ENCODE results near the gene CEP85L. TPM values are rescaled to one million over a fixed set of nuclear protein-coding genes. Genes with fewer than 3 reads are reported as not detected.

The CEP85L gene
- total and polyA plus RNA-seq, 5 experiments from 2014 or later, result 31.1 to 73.6 (median 50.0) TPM

DNA sequence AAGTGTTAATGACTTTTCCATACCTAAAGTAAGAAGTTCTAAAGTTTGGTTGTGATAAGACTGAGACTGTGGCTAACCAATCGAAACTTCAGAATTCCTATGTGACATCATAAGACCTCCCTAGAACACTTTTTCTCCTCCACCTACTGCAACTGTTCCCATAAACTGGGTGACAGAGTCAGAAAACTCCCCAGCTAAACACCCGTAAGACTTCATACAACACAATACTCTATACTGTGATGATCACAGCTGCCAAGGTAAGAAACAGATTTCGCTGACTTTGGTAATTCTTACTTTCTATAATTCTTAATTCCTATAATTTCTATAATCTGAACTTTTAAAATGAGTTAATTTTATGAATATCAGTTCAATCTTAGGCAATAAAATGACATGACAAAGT, 103.3 kb downstream of the CEP85L start, which contains the start of gene PLN:
Gene PLN, plus strand, starts transcription at position 161 of the 400 bp plus-strand sequence. CDS start 10,626 bp downstream, outside the sequence.
- H3K27ac Mint-ChIP-seq, result peak within 1 kb of the TSS in 3 of 10 donors; percentile 13 to 39 (median 19)
- DNase-seq, result no peak
- peaks cover 4 to 9% (median 6%) of the 10 kb centered on the region in 3 donors for H3K36me3 Mint-ChIP-seq
- no peaks in the 10 kb centered on the region for H3K9me3 Mint-ChIP-seq
- POLR2A ChIA-PET, result no interaction called here
- peak within 1 kb of the TSS in 1 of 10 donors; percentile 36 for H3K4me3 Mint-ChIP-seq
- ATAC-seq, result no peak
- H3K27me3 Mint-ChIP-seq, result no peaks in the 10 kb centered on the region
- peaks cover 23 to 63% (median 53%) of the 10 kb centered on the region in 4 donors for H3K4me1 Mint-ChIP-seq

DNA sequence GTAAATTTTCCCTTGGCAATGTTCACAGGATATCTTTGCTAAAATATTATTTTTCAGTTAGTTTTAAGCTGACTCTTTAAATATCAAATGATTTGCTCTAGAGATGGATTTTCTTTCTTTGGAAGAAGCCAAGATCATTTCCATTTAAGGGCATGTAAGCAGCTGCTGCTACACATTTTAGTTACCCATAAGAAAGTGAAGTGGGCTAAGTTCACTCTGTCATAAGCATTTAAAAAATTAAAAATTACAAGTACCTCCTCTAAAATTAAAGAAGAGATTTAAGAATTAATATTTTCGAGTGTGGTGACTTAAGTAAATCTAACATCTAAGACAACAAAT, 104.5 kb downstream of the CEP85L start:
- Mint-ChIP-seq H3K36me3 (peaks cover 4 to 11% (median 8%) of the 10 kb centered on the region in 3 donors), H3K27ac (no peak overlapping the region), H3K9me3 (no peaks in the 10 kb centered on the region), H3K4me3 (no peak overlapping the region), H3K4me1 (peaks cover 26 to 59% (median 57%) of the 10 kb centered on the region in 4 donors), H3K27me3 (no peaks in the 10 kb centered on the region)
- DNase-seq (no peak), ATAC-seq (no peak)
- POLR2A ChIA-PET, result interaction anchor here (0.6 kb wide), 1 partner anchor 11 kb away, joined by 5 read pairs; no protein-coding TSS in a partner anchor

DNA sequence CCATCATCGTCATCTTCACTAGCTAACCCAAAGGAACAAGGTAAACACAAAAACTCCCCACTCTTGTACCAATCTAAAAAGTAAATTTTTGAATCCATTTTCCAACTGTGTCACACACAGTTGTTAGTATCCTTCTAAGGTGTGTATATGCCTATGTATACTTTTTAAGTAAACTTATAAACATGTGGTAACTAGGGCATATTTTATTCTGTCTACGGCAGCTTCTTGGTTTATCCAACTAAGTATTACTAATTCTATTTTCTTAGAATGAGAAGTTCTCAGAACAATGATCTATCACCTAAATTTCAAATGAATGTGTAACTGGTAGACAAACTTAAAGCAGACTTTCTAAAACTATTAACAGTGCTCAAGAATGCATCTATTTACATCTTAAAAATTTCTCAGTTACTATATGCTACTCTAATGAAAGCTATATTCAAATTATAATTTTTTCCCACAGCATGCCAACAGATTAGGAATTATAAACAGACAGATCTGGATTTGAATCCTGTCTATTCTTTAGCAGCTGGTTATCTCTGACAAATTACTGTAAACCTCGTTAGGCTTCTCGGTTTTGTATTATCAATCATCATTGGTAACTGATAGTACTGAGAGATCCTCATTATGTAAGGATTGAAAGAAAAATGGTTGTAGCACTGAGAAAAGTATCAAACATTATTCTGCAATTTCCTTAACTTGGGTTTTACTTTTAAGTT, 105.1 kb downstream of the CEP85L start:
- ATAC-seq (no peak), DNase-seq (no peak)
- H3K36me3 Mint-ChIP-seq, result peaks cover 4 to 11% (median 8%) of the 10 kb centered on the region in 3 donors
- H3K4me1 Mint-ChIP-seq, result peaks cover 26 to 65% (median 58%) of the 10 kb centered on the region in 4 donors
- no peaks in the 10 kb centered on the region for H3K9me3 Mint-ChIP-seq
- no peaks in the 10 kb centered on the region for H3K27me3 Mint-ChIP-seq
- H3K27ac Mint-ChIP-seq, result peak overlapping the region in 1 of 10 donors; percentile 46
- H3K4me3 Mint-ChIP-seq, result no peak overlapping the region
- POLR2A ChIA-PET, result interaction anchor here (0.6 kb wide), 1 partner anchor 11 kb away, joined by 5 read pairs; no protein-coding TSS in a partner anchor

GRCh38 chr6:118544105-118544504, 107.3 kb downstream of the CEP85L start:
- peak overlapping the region in 1 of 10 donors; percentile 24 for H3K27ac Mint-ChIP-seq
- H3K4me3 Mint-ChIP-seq, result peak overlapping the region in 2 of 10 donors; percentile 4 to 5
- ATAC-seq (no peak), DNase-seq (no peak)
- peaks cover 23 to 59% (median 48%) of the 10 kb centered on the region in 4 donors for H3K4me1 Mint-ChIP-seq
- H3K27me3 Mint-ChIP-seq, result no peaks in the 10 kb centered on the region
- POLR2A ChIA-PET, result no interaction called here
- H3K9me3 Mint-ChIP-seq, result no peaks in the 10 kb centered on the region
- peaks cover 4 to 13% (median 9%) of the 10 kb centered on the region in 3 donors for H3K36me3 Mint-ChIP-seq

DNA sequence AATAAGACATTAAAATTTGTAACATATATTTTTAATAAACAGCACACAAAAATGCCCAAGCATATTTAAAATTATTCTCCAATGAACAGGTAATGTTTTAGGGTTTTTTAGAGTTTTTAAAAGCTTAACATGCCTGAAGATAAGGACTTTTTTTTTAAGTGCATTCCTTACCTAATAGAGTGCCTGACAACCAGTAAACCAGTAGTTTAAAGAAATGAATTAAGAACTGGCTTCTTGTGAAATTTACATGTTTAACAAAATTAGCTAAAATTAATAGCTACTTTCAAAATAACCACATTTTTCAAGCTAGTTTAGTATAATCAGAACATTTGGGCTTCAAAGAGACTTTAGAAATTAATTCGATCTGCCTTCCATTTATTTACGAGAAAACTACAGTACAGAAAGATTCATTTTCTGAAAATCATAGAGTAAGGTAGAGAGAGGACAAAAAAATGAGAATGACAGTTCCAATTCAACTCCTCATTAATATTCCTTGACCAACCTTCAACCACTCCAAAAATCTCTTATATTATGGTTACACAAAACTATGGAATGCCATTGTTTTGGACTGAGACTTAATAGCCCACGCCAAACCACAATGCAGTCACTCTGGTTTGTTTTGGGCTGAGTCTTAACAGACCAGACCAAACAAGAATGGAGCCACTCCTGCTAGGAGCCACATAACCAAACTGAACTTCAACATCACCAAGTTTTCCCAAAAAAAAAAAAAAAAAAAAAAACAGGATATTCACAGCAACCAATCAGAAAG, 109.0 kb downstream of the CEP85L start:
- ATAC-seq (no peak), DNase-seq (no peak)
- no peaks in the 10 kb centered on the region for H3K9me3 Mint-ChIP-seq
- peaks cover 4 to 13% (median 9%) of the 10 kb centered on the region in 3 donors for H3K36me3 Mint-ChIP-seq
- peak overlapping the region in 1 of 10 donors; percentile 28 for H3K4me3 Mint-ChIP-seq
- POLR2A ChIA-PET, result interaction anchor here (0.6 to 1.4 kb wide), 2 partner anchors 23 to 229 kb away, joined by 3 to 6 read pairs; no protein-coding TSS in a partner anchor
- peak overlapping the region in 1 of 10 donors; percentile 29 for H3K27ac Mint-ChIP-seq
- H3K4me1 Mint-ChIP-seq, result peaks cover 22 to 53% (median 45%) of the 10 kb centered on the region in 4 donors
- no peaks in the 10 kb centered on the region for H3K27me3 Mint-ChIP-seq

DNA sequence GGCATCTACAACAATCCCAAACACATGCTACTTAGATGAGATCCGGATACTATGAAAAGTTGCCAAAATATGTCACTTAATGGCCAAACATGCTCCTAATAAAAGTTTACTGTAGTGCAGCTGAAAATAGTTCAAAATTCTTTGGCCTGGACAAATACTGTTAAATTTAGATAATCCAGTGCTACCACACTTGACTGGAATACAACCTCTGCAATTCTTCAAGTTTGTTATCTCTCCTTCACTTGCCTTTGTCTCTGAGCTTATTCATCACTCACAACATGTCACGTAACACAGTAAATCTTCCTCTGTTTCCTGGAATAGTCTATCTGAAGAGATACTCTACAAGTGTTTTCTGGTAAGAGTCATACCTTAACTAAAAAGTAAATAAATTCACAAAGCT, 113.8 kb downstream of the CEP85L start:
- H3K4me1 Mint-ChIP-seq, result peaks cover 5 to 43% (median 32%) of the 10 kb centered on the region in 4 donors
- no peaks in the 10 kb centered on the region for H3K27me3 Mint-ChIP-seq
- H3K9me3 Mint-ChIP-seq, result peaks cover 0 to 2% (median 0%) of the 10 kb centered on the region in 9 donors
- DNase-seq, result no peak
- POLR2A ChIA-PET, result no interaction called here
- no peak overlapping the region for H3K4me3 Mint-ChIP-seq
- H3K36me3 Mint-ChIP-seq, result peaks cover 0 to 20% (median 16%) of the 10 kb centered on the region in 3 donors
- H3K27ac Mint-ChIP-seq, result peak overlapping the region in 2 of 10 donors; percentile 7 to 27
- no peak for ATAC-seq

DNA sequence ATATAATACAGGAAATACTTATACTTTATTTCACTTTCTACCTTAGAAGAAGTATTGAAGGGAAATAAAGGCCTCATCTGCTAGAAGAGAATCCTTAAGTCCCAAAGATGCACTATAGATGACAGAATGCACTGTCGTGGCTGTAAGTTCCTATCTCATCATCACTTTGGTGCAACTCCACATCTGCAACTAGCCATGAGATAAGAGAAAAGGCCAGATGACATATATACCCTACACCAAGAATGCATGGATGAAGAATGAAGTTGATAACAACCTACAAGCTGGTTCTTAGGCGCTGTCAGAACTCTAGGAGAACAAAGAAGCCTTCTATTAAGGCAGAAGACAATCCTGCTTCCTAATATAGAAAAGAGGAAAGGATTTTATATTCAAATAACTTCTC, 114.9 kb downstream of the CEP85L start:
- Mint-ChIP-seq H3K36me3 (peaks cover 0 to 28% (median 21%) of the 10 kb centered on the region in 3 donors), H3K27me3 (no peaks in the 10 kb centered on the region), H3K9me3 (peaks cover 0 to 2% (median 0%) of the 10 kb centered on the region in 9 donors), H3K27ac (peak overlapping the region in 1 of 10 donors; percentile 38), H3K4me3 (no peak overlapping the region), H3K4me1 (peaks cover 5 to 42% (median 32%) of the 10 kb centered on the region in 4 donors)
- POLR2A ChIA-PET, result no interaction called here
- ATAC-seq, result no peak
- no peak for DNase-seq

- H3K27me3 Mint-ChIP-seq, result no peaks in the 10 kb centered on the region
- ATAC-seq, result no peak
- peaks cover 10 to 47% (median 40%) of the 10 kb centered on the region in 4 donors for H3K4me1 Mint-ChIP-seq
- no peak overlapping the region for H3K27ac Mint-ChIP-seq
- peaks cover 0 to 31% (median 27%) of the 10 kb centered on the region in 3 donors for H3K36me3 Mint-ChIP-seq
- H3K4me3 Mint-ChIP-seq, result no peak overlapping the region
- DNase-seq, result no peak
- H3K9me3 Mint-ChIP-seq, result peaks cover 0 to 8% (median 0%) of the 10 kb centered on the region in 9 donors
- POLR2A ChIA-PET, result no interaction called here
Observed at GRCh38 chr6:118535176-118535844, 116.1 kb downstream of the CEP85L start.

GRCh38 chr6:118530942-118531341, 120.4 kb downstream of the CEP85L start:
- H3K27ac Mint-ChIP-seq, result peak overlapping the region in 1 of 10 donors; percentile 13
- H3K27me3 Mint-ChIP-seq, result no peaks in the 10 kb centered on the region
- H3K9me3 Mint-ChIP-seq, result peaks cover 0 to 8% (median 0%) of the 10 kb centered on the region in 9 donors
- no peak for ATAC-seq
- no peak for DNase-seq
- H3K4me3 Mint-ChIP-seq, result no peak overlapping the region
- peaks cover 0 to 37% (median 29%) of the 10 kb centered on the region in 3 donors for H3K36me3 Mint-ChIP-seq
- POLR2A ChIA-PET, result no interaction called here
- peaks cover 15 to 52% (median 47%) of the 10 kb centered on the region in 4 donors for H3K4me1 Mint-ChIP-seq

DNA sequence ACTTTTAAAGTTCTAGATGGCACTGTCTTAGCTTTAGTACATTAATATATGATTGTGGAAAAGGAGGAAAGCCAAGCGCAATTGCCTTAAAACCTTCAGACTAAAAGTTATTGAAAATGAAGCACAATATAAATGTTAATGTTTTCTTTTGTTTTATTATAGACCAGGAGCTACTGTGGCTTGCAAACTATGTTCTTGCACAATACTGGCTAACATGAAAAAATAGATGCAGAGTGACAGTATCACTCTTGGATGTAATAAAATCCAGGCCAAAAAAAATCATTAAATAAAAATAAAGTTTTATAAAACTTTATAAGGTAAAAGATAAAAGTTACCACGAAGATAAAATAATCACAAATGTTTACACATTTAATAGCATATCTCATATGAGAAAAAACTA, 121.6 kb downstream of the CEP85L start:
- Mint-ChIP-seq H3K36me3 (peaks cover 0 to 36% (median 26%) of the 10 kb centered on the region in 3 donors), H3K9me3 (peaks cover 0 to 8% (median 0%) of the 10 kb centered on the region in 9 donors), H3K4me3 (no peak overlapping the region), H3K4me1 (peaks cover 18 to 58% (median 55%) of the 10 kb centered on the region in 4 donors), H3K27ac (no peak overlapping the region), H3K27me3 (no peaks in the 10 kb centered on the region)
- no peak for ATAC-seq
- POLR2A ChIA-PET, result no interaction called here
- no peak for DNase-seq

DNA sequence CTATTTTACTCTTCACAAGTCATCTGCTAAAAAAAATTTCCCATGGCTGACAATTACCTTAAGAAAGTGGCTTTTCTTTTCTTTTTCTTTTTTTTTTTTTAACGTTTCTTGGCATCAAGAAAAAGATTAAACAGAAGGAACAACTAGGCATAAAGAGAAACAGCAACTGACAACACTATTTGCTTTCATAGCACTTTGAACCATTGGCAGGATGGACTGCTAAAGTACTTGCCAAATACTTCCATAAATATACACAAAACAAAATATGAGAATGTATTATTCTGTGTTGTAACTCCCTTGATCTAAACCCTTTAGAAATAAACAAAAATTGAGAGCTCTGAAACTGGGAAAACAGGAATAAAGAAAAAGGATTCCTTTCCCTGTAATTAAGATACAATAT, 123.3 kb downstream of the CEP85L start:
- H3K27ac Mint-ChIP-seq, result peak overlapping the region in 2 of 10 donors; percentile 38 to 69
- no peak for ATAC-seq
- no peaks in the 10 kb centered on the region for H3K27me3 Mint-ChIP-seq

More for the DNA sequence above, 123.3 kb downstream of the CEP85L start:
- no peak for DNase-seq
- Mint-ChIP-seq H3K36me3 (peaks cover 4 to 45% (median 29%) of the 10 kb centered on the region in 3 donors), H3K4me3 (no peak overlapping the region), H3K9me3 (peaks cover 0 to 6% (median 0%) of the 10 kb centered on the region in 9 donors), H3K4me1 (peaks cover 16 to 60% (median 55%) of the 10 kb centered on the region in 4 donors)
- POLR2A ChIA-PET, result interaction anchor here (0.7 kb wide), 1 partner anchor 14 kb away, joined by 4 read pairs; no protein-coding TSS in a partner anchor

All from naive thymus-derived CD8-positive, alpha-beta T cell (primary cell).